GM12892 (cell line): ENCODE data around the gene ABCB11.

Source experiments
- POLR2A ChIP-seq: IDR thresholded peaks from 2 replicates; pipeline ENCODE4 v1.6.1; 2011; ENCODE audit warnings: low read depth, low read length, control low read depth
- TAF1 ChIP-seq: IDR thresholded peaks from 2 replicates; pipeline ENCODE4 v1.6.1; 2011; ENCODE audit warnings: low read depth, mild to moderate bottlenecking, control low read depth, low read length, borderline replicate concordance

DNA sequence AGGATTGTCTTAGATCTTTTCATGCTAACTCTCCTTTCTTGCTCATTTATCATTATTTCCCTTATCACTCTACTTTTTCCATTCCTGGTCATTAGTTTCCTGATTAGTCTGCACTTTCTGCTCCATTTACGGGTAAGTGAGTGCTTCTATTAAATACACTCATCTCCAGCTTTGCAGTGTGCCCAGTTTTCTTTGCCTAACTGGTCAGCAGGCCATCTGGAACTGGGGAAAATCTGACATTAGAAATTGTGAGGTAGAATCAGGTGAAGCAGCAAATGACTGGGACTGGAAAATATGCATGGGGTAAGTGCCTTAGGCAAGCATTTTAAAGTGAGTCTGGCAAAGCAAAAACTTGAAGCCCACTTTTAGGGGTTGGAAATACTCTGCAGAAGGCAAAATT is 100.9 kb downstream of the ABCB11 start:
- TF ChIP-seq POLR2A = no peak
- no peak for TF ChIP-seq TAF1
